Thoracic aorta (tissue), 2 donors: ENCODE data around the gene RGS17. TPM values are rescaled to one million over a fixed set of nuclear protein-coding genes. Genes with fewer than 3 reads are reported as not detected.

Source experiments
- ATAC-seq: fragments of 150-250 bp; one replicate; pipeline ENCODE4 v1.8.0; 2017; ENCODE audit warnings: low read depth; ENCODE audit not compliant: insufficient number of reproducible peaks, low FRiP score
- DNase-seq: peaks from one replicate; pipeline ENCODE4 v3.0.0-alpha.2; 2020; ENCODE audit warnings: low spot score
- H3K27ac ChIP-seq, 2 donors: fragments of 200-600 bp; sonication (generic); 1 replicate in 1 of 2; 2 replicates in 1 of 2; pipeline ENCODE4 v1.5.1; 2016; ENCODE audit warnings: mild to moderate bottlenecking in 2 of 2, moderate library complexity in 2 of 2
- H3K27me3 ChIP-seq: fragments of 200-600 bp; sonication (generic); replicated peaks from 2 replicates; pipeline ENCODE4 v1.6.0; 2016; ENCODE audit warnings: mild to moderate bottlenecking; ENCODE audit not compliant: insufficient read depth
- H3K36me3 ChIP-seq: fragments of 200-600 bp; sonication (generic); one replicate; pipeline ENCODE4 v1.5.1; 2016
- H3K4me1 ChIP-seq, 2 donors: fragments of 200-600 bp; sonication (generic); 1 replicate in 1 of 2; 2 replicates in 1 of 2; pipeline versions ENCODE4 v1.5.1 to v1.6.0; 2016; ENCODE audit warnings: low read depth in 2 of 2, mild to moderate bottlenecking in 1 of 2; ENCODE audit not compliant: control insufficient read depth in 1 of 2
- H3K4me3 ChIP-seq: fragments of 200-600 bp; sonication (generic); 2 replicates; pipeline ENCODE4 v1.5.1; 2016; ENCODE audit warnings: mild to moderate bottlenecking
- H3K9me3 ChIP-seq: fragments of 200-600 bp; sonication (generic); 2 replicates; pipeline ENCODE4 v1.5.1; 2016
- total RNA-seq, 2 donors: library from RNA; depleted of rRNA; stranded (reverse); fragments of >200 nt; gene quantifications; one replicate each; pipeline versions ENCODE4 v1.1.0 to v1.2.3, GENCODE V29; 2016
- TF ChIP-seq, protein P1 (sequence below): fragments of 200-600 bp; sonication (generic); IDR thresholded peaks from one replicate; pipeline ENCODE4 v1.5.1; 2019; ENCODE audit warnings: antibody characterized with exemption

Gene RGS17
- total RNA-seq, 2 donors from 2014 or later, result 3.4 to 3.7 TPM

DNA sequence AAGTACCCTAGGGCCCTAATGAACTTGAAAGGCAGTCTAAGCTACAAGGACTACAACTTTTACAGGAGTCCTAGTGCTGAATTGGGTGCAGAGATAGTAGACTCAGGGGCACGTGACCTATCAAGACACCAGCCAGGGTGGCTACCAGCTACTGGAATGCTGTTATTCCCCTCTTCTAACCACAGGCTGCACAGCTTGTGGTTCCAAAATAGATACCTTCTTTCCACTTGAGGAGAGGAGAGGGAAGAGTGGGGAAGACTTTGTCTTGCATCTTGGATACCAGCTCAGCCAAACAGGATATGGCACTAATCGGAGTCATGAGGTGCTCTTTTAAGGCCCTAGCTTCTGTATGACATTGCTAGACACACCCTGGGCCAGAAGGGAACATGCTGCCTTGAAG lies 68.6 kb downstream of the RGS17 start:
- Histone ChIP-seq H3K9me3 (no peaks in the 10 kb centered on the region), H3K27ac (no peak overlapping the region), H3K4me1 (peaks cover 0 to 18% of the 10 kb centered on the region in 2 donors), H3K36me3 (no peaks in the 10 kb centered on the region), H3K27me3 (no peaks in the 10 kb centered on the region), H3K4me3 (no peak overlapping the region)
- DNase-seq (no peak), ATAC-seq (no peak)
- TF ChIP-seq, protein P1, sequence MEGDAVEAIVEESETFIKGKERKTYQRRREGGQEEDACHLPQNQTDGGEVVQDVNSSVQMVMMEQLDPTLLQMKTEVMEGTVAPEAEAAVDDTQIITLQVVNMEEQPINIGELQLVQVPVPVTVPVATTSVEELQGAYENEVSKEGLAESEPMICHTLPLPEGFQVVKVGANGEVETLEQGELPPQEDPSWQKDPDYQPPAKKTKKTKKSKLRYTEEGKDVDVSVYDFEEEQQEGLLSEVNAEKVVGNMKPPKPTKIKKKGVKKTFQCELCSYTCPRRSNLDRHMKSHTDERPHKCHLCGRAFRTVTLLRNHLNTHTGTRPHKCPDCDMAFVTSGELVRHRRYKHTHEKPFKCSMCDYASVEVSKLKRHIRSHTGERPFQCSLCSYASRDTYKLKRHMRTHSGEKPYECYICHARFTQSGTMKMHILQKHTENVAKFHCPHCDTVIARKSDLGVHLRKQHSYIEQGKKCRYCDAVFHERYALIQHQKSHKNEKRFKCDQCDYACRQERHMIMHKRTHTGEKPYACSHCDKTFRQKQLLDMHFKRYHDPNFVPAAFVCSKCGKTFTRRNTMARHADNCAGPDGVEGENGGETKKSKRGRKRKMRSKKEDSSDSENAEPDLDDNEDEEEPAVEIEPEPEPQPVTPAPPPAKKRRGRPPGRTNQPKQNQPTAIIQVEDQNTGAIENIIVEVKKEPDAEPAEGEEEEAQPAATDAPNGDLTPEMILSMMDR, result no peak

DNA sequence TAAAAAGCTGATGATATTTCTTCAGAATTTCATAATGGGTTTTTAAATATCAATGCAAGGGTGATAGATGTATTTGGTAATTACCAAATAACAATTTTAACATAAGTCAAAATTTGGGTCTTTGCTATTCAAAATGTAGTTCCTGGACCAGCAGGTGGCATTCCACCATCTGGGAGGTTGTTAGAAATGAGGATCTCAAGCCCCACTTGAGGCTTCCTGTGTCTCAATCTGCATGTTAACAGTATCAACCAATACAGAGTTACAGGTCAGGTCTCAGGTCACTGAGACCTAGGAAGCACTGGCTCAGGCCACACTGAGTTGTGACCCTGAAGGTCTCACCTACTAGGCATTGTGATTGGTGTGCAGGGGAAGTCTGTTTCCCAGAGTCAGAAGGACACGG lies 71.3 kb downstream of the RGS17 start:
- Histone ChIP-seq H3K4me1 (peaks cover 0 to 18% of the 10 kb centered on the region in 2 donors), H3K36me3 (no peaks in the 10 kb centered on the region), H3K9me3 (no peaks in the 10 kb centered on the region), H3K4me3 (no peak overlapping the region), H3K27me3 (no peaks in the 10 kb centered on the region), H3K27ac (no peak overlapping the region)
- ATAC-seq (no peak), DNase-seq (no peak)
- TF ChIP-seq, protein P1, result no peak

DNA sequence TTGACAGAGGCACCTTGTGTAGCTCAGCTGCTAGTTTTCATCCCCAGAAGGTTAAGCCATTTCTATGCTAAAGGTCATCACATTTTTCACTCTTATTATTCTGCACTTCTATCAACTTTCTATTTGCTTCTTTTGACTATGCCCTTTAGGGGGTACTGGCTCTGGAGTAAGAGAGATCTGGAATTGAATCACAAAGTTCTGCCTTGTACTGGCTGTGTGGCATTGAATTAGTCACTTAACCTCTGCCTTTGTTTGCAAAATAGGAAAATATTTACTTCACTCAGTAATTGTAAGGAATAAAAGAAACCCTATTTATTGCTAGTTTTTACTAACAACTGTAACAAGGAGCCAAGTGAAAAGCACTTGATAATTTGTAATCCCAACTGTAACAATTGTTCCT lies 71.8 kb downstream of the RGS17 start:
- TF ChIP-seq, protein P1, result no peak
- ATAC-seq (no peak), DNase-seq (no peak)
- Histone ChIP-seq H3K4me3 (no peak overlapping the region), H3K9me3 (no peaks in the 10 kb centered on the region), H3K4me1 (peaks cover 0 to 18% of the 10 kb centered on the region in 2 donors), H3K36me3 (no peaks in the 10 kb centered on the region), H3K27ac (no peak overlapping the region), H3K27me3 (no peaks in the 10 kb centered on the region)

DNA sequence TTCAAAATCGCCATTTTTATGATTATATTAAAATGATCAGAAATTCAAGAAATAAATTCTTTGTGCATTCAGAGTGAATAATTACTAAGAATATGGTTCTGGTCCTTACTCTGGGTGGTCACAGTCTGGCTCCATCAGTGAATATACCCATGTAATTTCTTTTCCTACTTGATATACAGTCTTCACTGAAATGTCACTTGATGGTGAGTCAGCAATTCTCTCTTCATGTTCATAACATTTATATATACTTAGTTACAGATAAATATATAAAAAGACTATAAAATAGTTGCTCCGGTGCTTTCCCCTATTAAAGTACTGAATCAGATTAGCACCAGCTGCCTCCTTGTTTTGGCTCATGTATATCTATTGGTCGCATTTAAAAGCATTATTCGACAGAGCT lies 72.2 kb downstream of the RGS17 start:
- Histone ChIP-seq H3K4me3 (no peak overlapping the region), H3K9me3 (no peaks in the 10 kb centered on the region), H3K27me3 (no peaks in the 10 kb centered on the region), H3K4me1 (peaks cover 0 to 18% of the 10 kb centered on the region in 2 donors), H3K36me3 (no peaks in the 10 kb centered on the region), H3K27ac (no peak overlapping the region)
- ATAC-seq (no peak), DNase-seq (no peak)
- TF ChIP-seq, protein P1, result no peak

DNA sequence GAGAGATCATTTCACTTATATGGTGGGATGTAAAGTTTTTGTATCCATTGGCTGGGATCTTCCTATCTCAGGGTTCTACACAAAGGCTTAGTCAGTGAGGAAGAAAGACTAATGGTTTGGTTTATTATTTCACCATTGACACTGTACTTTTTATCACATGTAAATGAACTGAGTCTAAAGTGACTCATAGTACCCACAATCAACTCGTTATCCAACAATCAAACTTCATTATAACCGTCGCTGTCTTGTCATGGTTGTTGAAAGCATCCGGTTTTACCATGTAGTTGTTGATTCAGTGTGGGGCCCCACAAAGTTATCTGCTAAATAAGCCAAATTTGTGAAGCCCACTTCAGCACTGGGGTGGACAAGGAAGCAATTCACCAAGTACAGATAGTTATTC lies 72.8 kb downstream of the RGS17 start:
- Histone ChIP-seq H3K36me3 (no peaks in the 10 kb centered on the region), H3K27me3 (no peaks in the 10 kb centered on the region), H3K9me3 (no peaks in the 10 kb centered on the region), H3K4me3 (no peak overlapping the region), H3K27ac (no peak overlapping the region), H3K4me1 (peaks cover 0 to 18% of the 10 kb centered on the region in 2 donors)
- no peak for ATAC-seq
- TF ChIP-seq, protein P1, result no peak
- DNase-seq, result no peak
